ENCODE results near the gene SMG9.

DNA sequence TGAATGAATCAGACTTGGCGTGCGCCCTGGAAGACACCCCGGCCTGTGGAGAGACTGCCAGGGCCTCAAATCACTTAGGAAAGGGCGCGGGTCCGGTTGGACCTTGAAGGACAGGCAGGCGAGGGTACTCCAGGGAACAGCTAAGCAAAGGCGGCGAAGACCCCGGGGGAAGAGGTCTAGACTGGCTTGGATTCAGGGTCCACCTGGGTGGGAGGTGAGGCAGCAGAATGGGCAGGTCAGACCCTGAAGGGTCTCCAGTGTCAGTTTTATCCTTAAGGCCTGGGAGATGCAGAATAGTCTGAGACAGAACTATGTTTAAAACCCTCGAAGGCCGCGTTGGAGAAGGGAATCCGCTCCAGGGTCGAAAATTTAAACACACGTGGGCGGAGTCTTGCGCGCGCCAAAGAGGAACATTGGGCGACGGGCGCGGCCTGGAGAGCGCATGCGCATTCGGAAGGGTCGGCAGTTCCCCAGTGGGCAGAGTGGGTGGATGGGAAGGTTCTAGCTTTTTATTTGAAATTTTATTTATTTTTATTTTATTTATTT, 567 bp upstream of the SMG9 start:
- TF ChIP-seq, protein P1, sequence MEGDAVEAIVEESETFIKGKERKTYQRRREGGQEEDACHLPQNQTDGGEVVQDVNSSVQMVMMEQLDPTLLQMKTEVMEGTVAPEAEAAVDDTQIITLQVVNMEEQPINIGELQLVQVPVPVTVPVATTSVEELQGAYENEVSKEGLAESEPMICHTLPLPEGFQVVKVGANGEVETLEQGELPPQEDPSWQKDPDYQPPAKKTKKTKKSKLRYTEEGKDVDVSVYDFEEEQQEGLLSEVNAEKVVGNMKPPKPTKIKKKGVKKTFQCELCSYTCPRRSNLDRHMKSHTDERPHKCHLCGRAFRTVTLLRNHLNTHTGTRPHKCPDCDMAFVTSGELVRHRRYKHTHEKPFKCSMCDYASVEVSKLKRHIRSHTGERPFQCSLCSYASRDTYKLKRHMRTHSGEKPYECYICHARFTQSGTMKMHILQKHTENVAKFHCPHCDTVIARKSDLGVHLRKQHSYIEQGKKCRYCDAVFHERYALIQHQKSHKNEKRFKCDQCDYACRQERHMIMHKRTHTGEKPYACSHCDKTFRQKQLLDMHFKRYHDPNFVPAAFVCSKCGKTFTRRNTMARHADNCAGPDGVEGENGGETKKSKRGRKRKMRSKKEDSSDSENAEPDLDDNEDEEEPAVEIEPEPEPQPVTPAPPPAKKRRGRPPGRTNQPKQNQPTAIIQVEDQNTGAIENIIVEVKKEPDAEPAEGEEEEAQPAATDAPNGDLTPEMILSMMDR (IDR thresholded peaks at IDR 0.05), result no peak
- no peak for TF ChIP-seq POLR2AphosphoS5 (IDR thresholded peaks at IDR 0.05)
- TF ChIP-seq POLR2A (IDR thresholded peaks at IDR 0.05), result no peak

Measured in breast epithelium (tissue), 3 donors.